PC-9 (cell line): ENCODE measurements around the gene PDZD4. TPM values are rescaled to one million over a fixed set of nuclear protein-coding genes. Genes with fewer than 3 reads are reported as not detected.
A peak's percentile ranks its signal among the peaks of the same experiment; 100 is the strongest.

Experiments used
- Bru-seq: library from RNA; stranded (reverse); fragments of 400-500 nt; gene quantifications from one replicate; lab custom pipeline; 2021; lab: Mats Ljungman, UMichigan
- BruChase-seq, 2 experiments: library from RNA; stranded (reverse); fragments of 400-500 nt; gene quantifications; one replicate each; lab custom pipeline; 2021; lab: Mats Ljungman, UMichigan
- BruUV-seq: library from RNA; stranded (reverse); fragments of 400-500 nt; replicated peaks from 2 replicates; lab custom pipeline; 2021; lab: Mats Ljungman, UMichigan
- CTCF ChIA-PET: fragments of 300-600 bp; sonication (Branson Sonifier 250); formaldehyde crosslinking; loops from one replicate; lab custom pipeline; 2022; ENCODE audit warnings: antibody characterized with exemption; lab: Charles Lee
- POLR2A ChIA-PET: fragments of 300-600 bp; sonication (Branson Sonifier 250); formaldehyde crosslinking; loops from one replicate; lab custom pipeline; 2022; ENCODE audit warnings: antibody characterized with exemption; ENCODE audit not compliant: unreplicated experiment; lab: Charles Lee
- DNase-seq, 2 experiments: peaks; one replicate each; pipeline versions ENCODE4 v3.0.0 to v3.0.0-alpha.2; 2015 to 2022; ENCODE audit warnings: mixed read lengths in 1 of 2
- H2AFZ ChIP-seq: fragments of 200-600 bp; sonication (generic); 2 replicates; pipeline ENCODE4 v1.8.1; 2017; ENCODE audit warnings: antibody characterized with exemption
- H3F3A ChIP-seq: fragments of 200-600 bp; sonication (generic); 2 replicates; pipeline ENCODE4 v1.8.1; 2017; ENCODE audit warnings: antibody characterized with exemption, mild to moderate bottlenecking, low read depth; ENCODE audit not compliant: insufficient read depth
- H3K27ac ChIP-seq: fragments of 200-600 bp; sonication (generic); 2 replicates; pipeline ENCODE4 v1.6.1; 2016; ENCODE audit warnings: mixed run types
- H3K27me3 ChIP-seq: fragments of 200-600 bp; sonication (generic); 2 replicates; pipeline ENCODE4 v1.6.1; 2016; ENCODE audit warnings: low read depth, mixed run types; ENCODE audit not compliant: insufficient read depth
- H3K36me3 ChIP-seq: fragments of 200-600 bp; sonication (generic); 2 replicates; pipeline ENCODE4 v1.6.1; 2016; ENCODE audit warnings: low read depth, mixed run types
- H3K4me1 ChIP-seq: fragments of 200-600 bp; sonication (generic); replicated peaks from 2 replicates; pipeline ENCODE4 v1.6.1; 2016; ENCODE audit warnings: mixed run types; ENCODE audit not compliant: insufficient read depth
- H3K4me2 ChIP-seq: fragments of 200-600 bp; sonication (generic); 2 replicates; pipeline ENCODE4 v1.6.1; 2017; ENCODE audit warnings: mixed run types
- H3K4me3 ChIP-seq: fragments of 200-600 bp; sonication (generic); 2 replicates; pipeline ENCODE4 v1.6.1; 2016; ENCODE audit warnings: mixed run types
- H3K79me2 ChIP-seq: fragments of 200-600 bp; sonication (generic); 2 replicates; pipeline ENCODE4 v1.6.1; 2017; ENCODE audit warnings: low read depth, mixed run types
- H3K9me2 ChIP-seq: fragments of 200-600 bp; sonication (generic); 2 replicates; pipeline ENCODE4 v1.8.1; 2017; ENCODE audit warnings: mild to moderate bottlenecking; ENCODE audit not compliant: insufficient read depth
- H3K9me3 ChIP-seq: fragments of 200-600 bp; sonication (generic); 2 replicates; pipeline ENCODE4 v1.8.1; 2016; ENCODE audit warnings: low read depth; ENCODE audit not compliant: insufficient read depth
- H4K20me1 ChIP-seq: fragments of 200-600 bp; sonication (generic); 2 replicates; pipeline ENCODE4 v1.8.1; 2017; ENCODE audit not compliant: insufficient read depth
- EZH2 ChIP-seq: fragments of 200-600 bp; sonication (generic); IDR thresholded peaks from 2 replicates; pipeline ENCODE4 v1.8.0; 2017; ENCODE audit warnings: antibody characterized with exemption, low read depth
- intact Hi-C: fragments of 100-400 bp; cut with micrococcal nuclease; formaldehyde crosslinking; loops from one replicate; pipeline ENCODE4 v1.10.0; 2022; ENCODE audit not compliant: unreplicated experiment
- long read RNA-seq: library from polyadenylated mRNA; stranded (forward); transcript quantifications from one replicate; pipeline ENCODE4 v2.0.0, GENCODE V29; 2022
- total RNA-seq: library from RNA; stranded (reverse); gene quantifications from 2 replicates; pipeline ENCODE4 v1.2.3, GENCODE V29; 2021
- TF ChIP-seq, protein P1 (sequence below): fragments of 200-600 bp; sonication (generic); conservative IDR thresholded peaks from 2 replicates; pipeline ENCODE4 v1.6.1; 2017; ENCODE audit warnings: mixed run types, antibody characterized with exemption, mild to moderate bottlenecking, moderate library complexity

PDZD4 gene, protein sequence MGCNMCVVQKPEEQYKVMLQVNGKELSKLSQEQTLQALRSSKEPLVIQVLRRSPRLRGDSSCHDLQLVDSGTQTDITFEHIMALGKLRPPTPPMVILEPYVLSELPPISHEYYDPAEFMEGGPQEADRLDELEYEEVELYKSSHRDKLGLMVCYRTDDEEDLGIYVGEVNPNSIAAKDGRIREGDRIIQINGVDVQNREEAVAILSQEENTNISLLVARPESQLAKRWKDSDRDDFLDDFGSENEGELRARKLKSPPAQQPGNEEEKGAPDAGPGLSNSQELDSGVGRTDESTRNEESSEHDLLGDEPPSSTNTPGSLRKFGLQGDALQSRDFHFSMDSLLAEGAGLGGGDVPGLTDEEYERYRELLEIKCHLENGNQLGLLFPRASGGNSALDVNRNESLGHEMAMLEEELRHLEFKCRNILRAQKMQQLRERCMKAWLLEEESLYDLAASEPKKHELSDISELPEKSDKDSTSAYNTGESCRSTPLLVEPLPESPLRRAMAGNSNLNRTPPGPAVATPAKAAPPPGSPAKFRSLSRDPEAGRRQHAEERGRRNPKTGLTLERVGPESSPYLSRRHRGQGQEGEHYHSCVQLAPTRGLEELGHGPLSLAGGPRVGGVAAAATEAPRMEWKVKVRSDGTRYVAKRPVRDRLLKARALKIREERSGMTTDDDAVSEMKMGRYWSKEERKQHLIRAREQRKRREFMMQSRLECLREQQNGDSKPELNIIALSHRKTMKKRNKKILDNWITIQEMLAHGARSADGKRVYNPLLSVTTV
- total RNA-seq = 0.17 and 0.25 TPM in 2 replicates
- not detected for Bru-seq, nascent RNA
- BruChase-seq, experiment 1, labeled RNA remaining after a 2-hour chase = not detected
- percentile 10 among the genes with signal in this experiment for BruChase-seq, experiment 2, labeled RNA remaining after a 6-hour chase
- long read RNA-seq = 0 reads

DNA sequence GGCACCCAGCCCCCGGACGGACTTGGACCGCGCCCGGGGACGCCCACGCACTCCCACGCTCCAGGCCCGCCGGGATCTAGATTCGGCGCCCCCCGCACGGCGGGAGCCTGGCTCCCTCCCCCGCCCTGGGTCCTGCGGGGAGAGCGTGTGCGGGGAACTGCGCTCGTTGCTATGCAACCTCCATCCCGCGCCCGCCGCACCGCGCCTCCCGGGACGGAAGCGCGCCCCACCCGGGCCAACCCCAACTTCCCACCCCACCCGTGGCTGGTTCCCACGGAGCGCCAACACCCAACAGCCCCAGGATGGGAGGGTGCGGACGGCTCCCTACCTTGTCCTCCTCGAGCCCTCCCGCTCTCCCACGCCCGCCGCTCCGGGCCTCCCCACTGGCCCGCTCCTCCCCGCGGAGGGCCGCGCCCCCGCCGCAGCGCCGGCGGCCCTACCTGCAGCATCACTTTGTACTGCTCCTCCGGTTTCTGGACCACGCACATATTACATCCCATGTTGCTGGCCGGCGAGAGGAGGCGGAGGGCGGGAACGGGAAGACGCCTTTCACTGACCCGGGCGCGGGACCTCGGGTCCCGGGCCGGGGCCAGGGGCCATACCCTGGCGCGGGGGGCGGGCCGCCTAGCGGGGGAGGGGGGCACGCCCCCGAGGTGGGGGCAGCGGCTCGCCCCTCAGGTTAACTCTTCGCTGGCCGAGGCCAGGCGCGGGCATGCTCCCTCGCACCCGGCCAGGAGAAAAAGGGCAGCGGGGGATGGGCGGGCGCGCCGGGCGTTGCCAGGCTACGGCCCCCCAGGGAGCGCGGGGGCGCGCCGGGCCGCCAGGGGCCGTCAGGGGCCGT lies at the start of gene PDZD4:
PDZD4 (minus strand) TSS at position 746 of the 841 bp plus-strand sequence; CDS start at position 500, 246 bp downstream.
- ChIA-PET POLR2A (no interaction called here), CTCF (no interaction called here)
- H3K27ac ChIP-seq = no peak within 1 kb of the TSS
- H3K9me2 ChIP-seq = no peaks in the 10 kb centered on the region
- DNase-seq = no peak
- no peak within 1 kb of the TSS for H2AFZ ChIP-seq
- intact Hi-C loops = no loop called here
- BruUV-seq = no TSS peak
- H3F3A ChIP-seq = no peaks in the 10 kb centered on the region
- no peak within 1 kb of the TSS for H3K4me2 ChIP-seq
- no peak for TF ChIP-seq EZH2
- H3K9me3 ChIP-seq = no peaks in the 10 kb centered on the region
- no peaks in the 10 kb centered on the region for H3K36me3 ChIP-seq
- no peaks in the 10 kb centered on the region for H4K20me1 ChIP-seq
- H3K4me3 ChIP-seq = no peak within 1 kb of the TSS
- H3K27me3 ChIP-seq = peaks cover 40% of the 10 kb centered on the region
- no peaks in the 10 kb centered on the region for H3K79me2 ChIP-seq
- no peaks in the 10 kb centered on the region for H3K4me1 ChIP-seq

DNA sequence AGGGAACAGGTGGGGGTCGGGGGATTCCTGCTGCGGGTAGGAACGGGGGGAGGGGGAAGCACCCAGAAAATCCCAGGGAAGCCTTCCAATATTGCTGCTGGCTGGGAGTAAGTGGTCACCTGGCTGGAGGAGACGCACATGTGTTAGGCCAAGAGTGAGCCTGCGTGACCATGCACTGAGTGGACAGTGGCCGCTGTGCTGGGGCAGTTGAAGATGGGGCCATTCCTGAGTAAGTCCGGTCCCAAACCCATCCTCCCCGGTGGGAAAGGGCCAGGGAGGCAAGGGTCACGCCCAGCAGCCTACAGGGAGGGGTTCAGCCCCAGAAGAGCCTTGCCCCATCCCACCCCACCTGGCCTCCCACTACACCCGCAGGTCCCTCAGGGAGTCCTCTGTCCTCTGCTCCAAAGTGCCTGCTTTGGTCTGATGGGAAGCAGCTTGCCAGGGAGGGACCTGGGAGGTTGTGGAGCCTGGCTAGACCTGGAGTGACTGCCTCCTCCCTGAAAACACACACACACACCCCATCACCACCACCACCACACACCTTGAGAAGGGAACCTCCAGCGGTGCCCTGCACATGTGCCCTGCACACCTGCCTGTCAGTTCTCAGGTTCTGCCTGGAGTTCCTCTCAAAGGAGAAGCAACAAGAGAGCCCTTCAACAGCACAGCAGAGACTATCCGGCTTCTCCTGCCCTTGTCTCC lies 49.5 kb upstream of the PDZD4 start:
- no peak overlapping the region for H2AFZ ChIP-seq
- no peak for DNase-seq
- H3K4me3 ChIP-seq = no peak overlapping the region
- no peaks in the 10 kb centered on the region for H3K9me3 ChIP-seq
- H3K4me1 ChIP-seq = no peaks in the 10 kb centered on the region
- no peaks in the 10 kb centered on the region; the same call in 1 of the 2 replicates for H4K20me1 ChIP-seq
- BruUV-seq = no TSS peak
- H3K9me2 ChIP-seq = no peaks in the 10 kb centered on the region
- no peak overlapping the region for H3K27ac ChIP-seq
- no peaks in the 10 kb centered on the region for H3K79me2 ChIP-seq
- no peaks in the 10 kb centered on the region for H3F3A ChIP-seq
- H3K36me3 ChIP-seq = no peaks in the 10 kb centered on the region
- peaks cover 3% of the 10 kb centered on the region for H3K27me3 ChIP-seq
- CTCF ChIA-PET = no interaction called here
- TF ChIP-seq, protein P1, sequence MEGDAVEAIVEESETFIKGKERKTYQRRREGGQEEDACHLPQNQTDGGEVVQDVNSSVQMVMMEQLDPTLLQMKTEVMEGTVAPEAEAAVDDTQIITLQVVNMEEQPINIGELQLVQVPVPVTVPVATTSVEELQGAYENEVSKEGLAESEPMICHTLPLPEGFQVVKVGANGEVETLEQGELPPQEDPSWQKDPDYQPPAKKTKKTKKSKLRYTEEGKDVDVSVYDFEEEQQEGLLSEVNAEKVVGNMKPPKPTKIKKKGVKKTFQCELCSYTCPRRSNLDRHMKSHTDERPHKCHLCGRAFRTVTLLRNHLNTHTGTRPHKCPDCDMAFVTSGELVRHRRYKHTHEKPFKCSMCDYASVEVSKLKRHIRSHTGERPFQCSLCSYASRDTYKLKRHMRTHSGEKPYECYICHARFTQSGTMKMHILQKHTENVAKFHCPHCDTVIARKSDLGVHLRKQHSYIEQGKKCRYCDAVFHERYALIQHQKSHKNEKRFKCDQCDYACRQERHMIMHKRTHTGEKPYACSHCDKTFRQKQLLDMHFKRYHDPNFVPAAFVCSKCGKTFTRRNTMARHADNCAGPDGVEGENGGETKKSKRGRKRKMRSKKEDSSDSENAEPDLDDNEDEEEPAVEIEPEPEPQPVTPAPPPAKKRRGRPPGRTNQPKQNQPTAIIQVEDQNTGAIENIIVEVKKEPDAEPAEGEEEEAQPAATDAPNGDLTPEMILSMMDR = no peak
- no peak for TF ChIP-seq EZH2
- intact Hi-C loops = loop anchor here (10.0 kb wide), 2 partner anchors 85 to 175 kb away; partner anchors contain the start of genes IDH3G and SSR4
- no peak overlapping the region for H3K4me2 ChIP-seq
- POLR2A ChIA-PET = no interaction called here

DNA sequence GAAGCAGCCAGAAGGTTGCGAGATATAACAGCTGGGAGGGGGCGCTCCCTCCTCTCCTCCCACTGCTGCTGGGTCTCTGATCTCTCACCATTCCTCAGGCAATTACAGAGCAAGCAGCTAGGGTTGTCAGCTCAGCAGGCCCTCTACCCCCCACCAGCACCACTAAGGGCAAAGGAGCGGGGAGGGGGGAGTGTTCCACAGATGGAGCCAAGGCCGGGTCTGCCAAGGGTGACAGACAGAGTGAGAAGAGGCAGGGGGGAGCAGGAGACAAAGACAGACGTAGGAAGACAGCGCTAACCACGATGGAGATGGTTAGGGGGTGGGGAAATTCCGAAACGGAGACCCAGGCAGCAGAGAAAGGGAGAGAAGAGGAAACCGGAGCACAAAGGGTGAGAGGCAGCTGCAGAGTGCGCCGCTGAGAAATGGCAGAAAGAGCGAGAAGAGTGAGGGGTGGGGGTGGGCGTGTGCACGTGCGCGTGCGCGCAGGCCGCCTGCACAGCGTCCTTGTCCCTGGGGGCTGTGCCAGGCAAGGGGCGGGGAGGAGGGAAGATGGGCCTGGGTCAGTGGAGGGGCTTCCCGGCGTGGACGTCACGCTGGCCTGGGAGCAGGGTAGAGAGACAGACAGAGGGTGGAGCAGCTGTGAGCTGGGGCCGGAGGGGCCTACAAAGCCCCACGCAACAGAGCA lies 48.8 kb upstream of the PDZD4 start:
- Histone ChIP-seq H3K9me2 (no peaks in the 10 kb centered on the region), H2AFZ (no peak overlapping the region), H3K27ac (no peak overlapping the region), H3F3A (no peaks in the 10 kb centered on the region), H3K79me2 (no peaks in the 10 kb centered on the region), H3K36me3 (no peaks in the 10 kb centered on the region), H4K20me1 (no peaks in the 10 kb centered on the region), H3K4me3 (no peak overlapping the region), H3K4me2 (no peak overlapping the region), H3K9me3 (no peaks in the 10 kb centered on the region), H3K27me3 (no peaks in the 10 kb centered on the region), H3K4me1 (no peaks in the 10 kb centered on the region)
- BruUV-seq = no TSS peak
- POLR2A ChIA-PET = no interaction called here
- intact Hi-C loops = no loop called here
- DNase-seq = no peak
- CTCF ChIA-PET = interaction anchor here (0.6 kb wide), 1 partner anchor 165 kb away, joined by 3 read pairs; no protein-coding TSS in a partner anchor
- TF ChIP-seq EZH2 = no peak
- TF ChIP-seq, protein P1 = no peak
